ENCODE data around the gene GABRB3.
"Not testable (repeated sequence)": the region's sequence is repeated elsewhere in the genome, so short reads cannot be mapped to it uniquely, and the experiment has no call there.

The GABRB3 gene

GRCh38 chr15:26731965-26732364 is 40.9 kb downstream of the GABRB3 start:
- no peak for DNase-seq

- no peak for DNase-seq
Measured at GRCh38 chr15:26729581-26729980, 43.3 kb downstream of the GABRB3 start.

GRCh38 chr15:26729030-26729429 is 43.8 kb downstream of the GABRB3 start:
- no peak for DNase-seq

GRCh38 chr15:26724381-26725150 is 48.3 kb downstream of the GABRB3 start:
- no peak for DNase-seq

GRCh38 chr15:26722621-26723160 is 50.2 kb downstream of the GABRB3 start:
- DNase-seq: no peak

GRCh38 chr15:26721232-26721967 is 51.5 kb downstream of the GABRB3 start:
- DNase-seq: no peak

- no peak for DNase-seq
Measured at GRCh38 chr15:26720546-26720945, 52.3 kb downstream of the GABRB3 start.

GRCh38 chr15:26719866-26720265 is 53.0 kb downstream of the GABRB3 start:
- not testable (repeated sequence) for DNase-seq

GRCh38 chr15:26716069-26716468 is 56.8 kb downstream of the GABRB3 start:
- no peak for DNase-seq

GRCh38 chr15:26713498-26713897 is 59.4 kb downstream of the GABRB3 start:
- DNase-seq: no peak

- no peak for DNase-seq
Measured at GRCh38 chr15:26712335-26712734, 60.5 kb downstream of the GABRB3 start.

GRCh38 chr15:26711445-26711844 is 61.4 kb downstream of the GABRB3 start:
- DNase-seq: no peak

- no peak for DNase-seq
Measured at GRCh38 chr15:26702381-26702780, 70.5 kb downstream of the GABRB3 start.

- DNase-seq: no peak
Measured at GRCh38 chr15:26698555-26698954, 74.3 kb downstream of the GABRB3 start.

GRCh38 chr15:26697913-26698312 is 75.0 kb downstream of the GABRB3 start:
- no peak for DNase-seq

- no peak for DNase-seq
Measured at GRCh38 chr15:26691249-26691648, 81.6 kb downstream of the GABRB3 start.

- DNase-seq: no peak
Measured at GRCh38 chr15:26690778-26691177, 82.1 kb downstream of the GABRB3 start.

- DNase-seq: no peak
Measured at GRCh38 chr15:26689462-26689861, 83.4 kb downstream of the GABRB3 start.

GRCh38 chr15:26686547-26687187 is 86.2 kb downstream of the GABRB3 start:
- DNase-seq: no peak

GRCh38 chr15:26682598-26683164 is 90.2 kb downstream of the GABRB3 start:
- DNase-seq: no peak

GRCh38 chr15:26679927-26680326 is 92.9 kb downstream of the GABRB3 start:
- DNase-seq: no peak

- DNase-seq: no peak
Measured at GRCh38 chr15:26676115-26676514, 96.8 kb downstream of the GABRB3 start.

GRCh38 chr15:26674467-26674866 is 98.4 kb downstream of the GABRB3 start:
- no peak for DNase-seq

Measured in stimulated activated CD4-positive, alpha-beta T cell treated with anti-CD3 and anti-CD28 coated beads, Interleukin-4, amount 100 ng/mL, for 4 hours (primary cell).